B cell (primary cell): Measurements from ENCODE around the gene ABR. TPM values are rescaled to one million over a fixed set of nuclear protein-coding genes. Genes with fewer than 3 reads are reported as not detected.

Experiments
- ATAC-seq: fragments of 200-7000 bp; cut with Tn5 transposase; one replicate; pipeline ENCODE4 v1.10.0; 2021; ENCODE audit warnings: low read depth, mild to moderate bottlenecking, moderate number of reproducible peaks, moderate library complexity
- CTCF ChIA-PET: fragments of 350-600 bp; sonication (Branson Sonifier 250); formaldehyde crosslinking; loops from one replicate; lab custom pipeline; 2021; ENCODE audit warnings: antibody characterized with exemption, inconsistent platforms; lab: Charles Lee
- POLR2A ChIA-PET: fragments of 350-600 bp; sonication (Branson Sonifier 250); formaldehyde crosslinking; loops from one replicate; lab custom pipeline; 2021; ENCODE audit warnings: antibody characterized with exemption; lab: Charles Lee
- DNase-seq: peaks from one replicate; pipeline ENCODE4 v3.0.0; 2013
- H2AFZ ChIP-seq: 2 replicates; pipeline ENCODE4 v1.6.1; 2012; ENCODE audit warnings: mild to moderate bottlenecking, low read depth, low read length; ENCODE audit not compliant: insufficient read depth, poor library complexity, severe bottlenecking
- H3K27ac ChIP-seq, 2 donors: 1 replicate in 1 of 2; 2 replicates in 1 of 2; pipeline ENCODE4 v1.5.1; 2012 to 2013; ENCODE audit warnings: low read length in 2 of 2, mild to moderate bottlenecking in 2 of 2, moderate library complexity in 1 of 2
- H3K27me3 ChIP-seq, 4 experiments: fragments of 200-600 bp in 1 of 4; sonication (generic) in 1 of 4; replicated peaks in 1 of 4; 1 replicate in 2 of 4; 2 replicates in 2 of 4; pipeline versions ENCODE4 v1.6.1 to v1.7.0; 2013 to 2016; ENCODE audit warnings: low read length in 3 of 4, mild to moderate bottlenecking in 2 of 4, mixed read lengths in 1 of 4, moderate library complexity in 1 of 4; ENCODE audit not compliant: insufficient read depth in 4 of 4, control insufficient read depth in 3 of 4; ENCODE audit errors: control extremely low read depth in 1 of 4
- H3K36me3 ChIP-seq, 2 experiments: replicated peaks in 1 of 2; 1 replicate in 1 of 2; 2 replicates in 1 of 2; pipeline versions ENCODE4 v1.6.1 to v1.7.1; 2013; ENCODE audit warnings: low read length in 1 of 2; ENCODE audit not compliant: insufficient read depth in 2 of 2, control insufficient read depth in 1 of 2; ENCODE audit errors: control extremely low read depth in 1 of 2, extremely low read depth in 1 of 2
- H3K4me1 ChIP-seq, 2 donors: fragments of 200-600 bp in 1 of 2; sonication (generic) in 1 of 2; 1 replicate in 1 of 2; 2 replicates in 1 of 2; pipeline versions ENCODE4 v1.5.1 to v1.6.1; 2013 to 2017; ENCODE audit warnings: low read length in 2 of 2; ENCODE audit not compliant: control insufficient read depth in 2 of 2, insufficient read depth in 2 of 2
- H3K4me2 ChIP-seq: replicated peaks from 2 replicates; pipeline ENCODE3; 2012; ENCODE audit warnings: mild to moderate bottlenecking, low read depth, low read length; ENCODE audit not compliant: poor library complexity, severe bottlenecking
- H3K4me3 ChIP-seq, 5 experiments: fragments of 200-600 bp in 1 of 5; sonication (generic) in 1 of 5; 1 replicate in 3 of 5; 2 replicates in 2 of 5; pipeline versions ENCODE4 v1.5.1 to v1.7.0; 2011 to 2016; ENCODE audit warnings: low read length in 4 of 5, mild to moderate bottlenecking in 4 of 5, low read depth in 2 of 5, control low read depth in 1 of 5, moderate library complexity in 1 of 5; ENCODE audit not compliant: insufficient read depth in 1 of 5; ENCODE audit errors: control extremely low read depth in 1 of 5, extremely low read depth in 1 of 5
- H3K79me2 ChIP-seq: fragments of 200-600 bp; sonication (generic); one replicate; pipeline ENCODE4 v1.6.0; 2016; ENCODE audit warnings: low read length; ENCODE audit not compliant: control insufficient read depth, insufficient read depth
- H3K9ac ChIP-seq: fragments of 200-600 bp; sonication (generic); 2 replicates; pipeline ENCODE4 v1.6.1; 2017; ENCODE audit warnings: mild to moderate bottlenecking, low read length, moderate library complexity
- H3K9me3 ChIP-seq, 3 donors: one replicate each; pipeline versions ENCODE4 v1.6.1 to v1.7.1; 2013; ENCODE audit warnings: low read length in 2 of 3; ENCODE audit not compliant: control insufficient read depth in 2 of 3, insufficient read depth in 1 of 3; ENCODE audit errors: control extremely low read depth in 1 of 3
- H4K20me1 ChIP-seq: 2 replicates; pipeline ENCODE4 v1.6.0; 2012; ENCODE audit warnings: mild to moderate bottlenecking, low read length; ENCODE audit not compliant: insufficient read depth, control insufficient read depth, poor library complexity, severe bottlenecking
- H3K27ac Mint-ChIP-seq: one replicate; pipeline ENCODE4 v1.8.0; 2021; ENCODE audit warnings: mixed read lengths
- H3K27me3 Mint-ChIP-seq: one replicate; pipeline ENCODE4 v1.8.0; 2021; ENCODE audit warnings: mixed read lengths
- H3K4me1 Mint-ChIP-seq: one replicate; pipeline ENCODE4 v1.8.0; 2021; ENCODE audit warnings: mixed read lengths
- H3K4me3 Mint-ChIP-seq: one replicate; pipeline ENCODE4 v1.8.0; 2021; ENCODE audit warnings: mixed read lengths
- H3K9me3 Mint-ChIP-seq: one replicate; pipeline ENCODE4 v1.8.0; 2022; ENCODE audit warnings: mixed read lengths; ENCODE audit not compliant: insufficient read depth
- CTCF ChIP-seq: fragments of 200-600 bp; IDR thresholded peaks from one replicate; pipeline ENCODE4 v1.8.0; 2022; ENCODE audit warnings: antibody characterized with exemption, mild to moderate bottlenecking
- EZH2 ChIP-seq: IDR thresholded peaks from 2 replicates; pipeline ENCODE4 v1.6.1; 2012; ENCODE audit warnings: borderline replicate concordance, low read depth, mild to moderate bottlenecking, moderate library complexity, low read length; ENCODE audit not compliant: insufficient read depth, poor library complexity, severe bottlenecking
- WGBS: methylation state at CpG from one replicate; pipeline ENCODE4 v1.1.5; 2013; ENCODE audit warnings: missing lambda C conversion rate; ENCODE audit not compliant: insufficient coverage; 5-methylcytosine and 5-hydroxymethylcytosine counted together
- intact Hi-C: fragments of 100-400 bp; cut with micrococcal nuclease; formaldehyde crosslinking; loops from one replicate; pipeline ENCODE4 v1.10.0; 2022
- polyA plus RNA-seq: library from polyadenylated mRNA; depleted of rRNA; stranded (reverse); fragments of >200 nt; gene quantifications from 2 replicates; pipeline ENCODE4 v1.2.3, GENCODE V29; 2012
- total RNA-seq, 2 donors: library from RNA; stranded (reverse); fragments of 120-200 nt in 1 of 2; gene quantifications; 1 replicate in 1 of 2; 2 replicates in 1 of 2; pipeline versions ENCODE4 v1.2.3 to v1.2.4, GENCODE V29; 2013 to 2022

Gene ABR
- total and polyA plus RNA-seq, 2 donors (not counting 1 experiment from before 2014, with no cell fraction given) = 79.8 to 262 TPM

GRCh38 chr17:1087381-1088241 lies 92.2 kb downstream of the ABR start:
- no peak overlapping the region for H3K9ac ChIP-seq
- DNase-seq = no peak

More at GRCh38 chr17:1087381-1088241, 92.2 kb downstream of the ABR start:
- intact Hi-C loops = no loop called here
- 88% methylated on average over 28 of the region's 35 CpGs for WGBS
- no peaks in the 10 kb centered on the region for H3K27me3 Mint-ChIP-seq
- no peaks in the 10 kb centered on the region for H3K4me1 ChIP-seq
- no peak overlapping the region for H3K27ac Mint-ChIP-seq
- no peak overlapping the region for H3K4me2 ChIP-seq
- peaks cover 21% of the 10 kb centered on the region for H4K20me1 ChIP-seq
- TF ChIP-seq CTCF = no peak
- TF ChIP-seq EZH2 = no peak
- ChIA-PET CTCF (no interaction called here), POLR2A (no interaction called here)
- peaks cover 9% of the 10 kb centered on the region for H3K79me2 ChIP-seq
- H3K4me1 Mint-ChIP-seq = no peaks in the 10 kb centered on the region
- no peak for ATAC-seq
- H2AFZ ChIP-seq = no peak overlapping the region
- H3K4me3 Mint-ChIP-seq = no peak overlapping the region
- no peaks in the 10 kb centered on the region for H3K27me3 ChIP-seq
- no peak overlapping the region for H3K4me3 ChIP-seq
- no peaks in the 10 kb centered on the region for H3K9me3 Mint-ChIP-seq
- H3K27ac ChIP-seq = no peak overlapping the region
- H3K36me3 ChIP-seq = peaks cover 0 to 41% of the 10 kb centered on the region in 2 experiments
- no peaks in the 10 kb centered on the region for H3K9me3 ChIP-seq
